22Rv1 (cell line): ENCODE data around the gene ATP11B.

Experiments
- CTCF ChIP-seq: fragments of 450-650 bp; IDR thresholded peaks from 2 replicates; pipeline ENCODE4 v1.5.1; 2017; ENCODE audit warnings: mild to moderate bottlenecking
- ZFX ChIP-seq: fragments of 450-650 bp; IDR thresholded peaks from 2 replicates; pipeline ENCODE4 v1.6.1; 2017; ENCODE audit warnings: antibody characterized with exemption, borderline replicate concordance

- TF ChIP-seq CTCF (no peak), ZFX (no peak)
Observed at GRCh38 chr3:182965861-182966366, 172.6 kb downstream of the ATP11B start.
